Fibroblast of villous mesenchyme (primary cell): ENCODE measurements around the gene CACNA1D. TPM values are rescaled to one million over a fixed set of nuclear protein-coding genes. Genes with fewer than 3 reads are reported as not detected.

Source experiments
- DNase-seq: peaks from one replicate; pipeline ENCODE4 v3.0.0-alpha.2; 2010; ENCODE audit warnings: low read depth
- H3K4me3 ChIP-seq: 2 replicates; pipeline ENCODE4 v1.5.1; 2011; ENCODE audit warnings: low read depth, mild to moderate bottlenecking, low read length
- CTCF ChIP-seq: IDR thresholded peaks from 2 replicates; pipeline ENCODE4 v1.5.1; 2012; ENCODE audit warnings: low read depth, mild to moderate bottlenecking, low read length; ENCODE audit not compliant: insufficient read depth
- total RNA-seq: library from RNA; depleted of rRNA; stranded (reverse); fragments of >200 nt; gene quantifications from 2 replicates; pipeline ENCODE4 v1.2.3, GENCODE V29; 2012

The CACNA1D gene
- total RNA-seq, 1 donor = not detected

- no peak overlapping the region for H3K4me3 ChIP-seq
- no peak for TF ChIP-seq CTCF
These were observed 271.3 kb downstream of the CACNA1D start for GRCh38 chr3:53765753-53766152.

DNA sequence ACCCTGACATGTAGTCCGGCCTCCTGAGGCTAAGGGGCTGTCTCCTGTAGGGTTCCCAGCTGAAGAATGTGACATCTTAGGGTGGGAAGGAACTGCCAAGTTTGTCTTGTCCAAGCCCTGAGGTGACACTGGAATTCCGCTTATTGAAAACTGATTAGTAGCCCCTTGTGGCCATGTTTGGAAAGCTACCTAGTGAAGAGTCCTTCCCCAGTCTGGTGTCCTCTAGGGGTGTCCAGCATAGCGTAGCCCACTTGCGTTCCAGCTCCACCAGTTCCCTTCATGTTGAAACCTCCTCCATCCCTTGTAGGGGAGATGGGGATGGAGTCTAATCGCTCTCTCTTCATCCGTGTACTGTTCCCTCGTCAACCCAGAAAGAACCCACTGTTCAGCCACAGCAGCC is 272.3 kb downstream of the CACNA1D start:
- no peak for TF ChIP-seq CTCF
- DNase-seq = no peak
- H3K4me3 ChIP-seq = no peak overlapping the region

More at GRCh38 chr3:53765753-53766152, 271.3 kb downstream of the CACNA1D start:
- DNase-seq = no peak

- H3K4me3 ChIP-seq = no peak overlapping the region
- DNase-seq = no peak
- no peak for TF ChIP-seq CTCF
These were observed 274.4 kb downstream of the CACNA1D start for GRCh38 chr3:53768478-53769459.

- TF ChIP-seq CTCF = no peak
- H3K4me3 ChIP-seq = no peak overlapping the region
- no peak for DNase-seq
These were observed 278.2 kb downstream of the CACNA1D start for GRCh38 chr3:53772562-53772961.

- DNase-seq = peak; percentile 13
- TF ChIP-seq CTCF = no peak
- no peak overlapping the region for H3K4me3 ChIP-seq
These were observed 278.6 kb downstream of the CACNA1D start for GRCh38 chr3:53773021-53773436.

- no peak for TF ChIP-seq CTCF
- DNase-seq = peak; percentile 82
- H3K4me3 ChIP-seq = no peak overlapping the region
These were observed 279.4 kb downstream of the CACNA1D start for GRCh38 chr3:53773611-53774368.
